DOHH2 (cell line): Measurements from ENCODE around the gene PTPRN2.

Experiments
- CTCF ChIP-seq: fragments of 200-600 bp; sonication (generic); IDR thresholded peaks from one replicate; pipeline ENCODE4 v1.5.1; 2014; ENCODE audit warnings: antibody characterized with exemption, mild to moderate bottlenecking, low read depth, low read length; ENCODE audit not compliant: poor library complexity, severe bottlenecking
- EZH2phosphoT487 ChIP-seq: fragments of 200-600 bp; sonication (generic); IDR thresholded peaks from 2 replicates; pipeline ENCODE4 v1.6.1; 2017; ENCODE audit warnings: borderline replicate concordance, mild to moderate bottlenecking, antibody characterized with exemption, low read length, moderate library complexity, mixed read lengths

- TF ChIP-seq CTCF (no peak), EZH2phosphoT487 (no peak)
Measured at GRCh38 chr7:158505683-158506082, 81.9 kb downstream of the PTPRN2 start.
